ENCODE data around the gene AURKAIP1. TPM values are rescaled to one million over a fixed set of nuclear protein-coding genes. Genes with fewer than 3 reads are reported as not detected.

The AURKAIP1 gene
- total and polyA plus RNA-seq, 9 donors, result 6.0 to 94.0 (median 73.2) TPM

DNA sequence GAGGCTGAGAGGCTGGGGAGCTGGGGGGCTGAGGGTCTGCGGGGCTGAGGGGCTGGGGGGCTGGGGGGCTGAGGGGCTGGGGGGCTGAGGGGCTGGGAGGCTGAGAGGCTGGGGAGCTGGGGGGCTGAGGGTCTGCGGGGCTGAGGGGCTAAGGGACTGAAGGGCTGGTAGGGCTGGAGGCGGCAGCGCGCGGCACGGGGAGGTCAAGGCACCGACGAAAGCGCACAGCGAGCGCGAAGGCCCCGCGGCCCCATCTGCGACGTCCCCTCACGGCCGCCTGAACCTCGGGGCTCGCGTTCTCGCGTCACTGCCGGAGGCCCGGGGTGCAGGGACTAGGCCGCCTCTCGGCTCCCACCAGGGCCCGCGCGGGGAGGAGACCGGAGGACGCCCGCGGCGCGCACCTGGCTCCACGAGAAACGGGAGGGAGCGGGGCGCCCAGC, 50.9 kb downstream of the AURKAIP1 start:
- TF ChIP-seq POLR2A (IDR thresholded peaks at IDR 0.05) (no peak), EP300 (IDR thresholded peaks at IDR 0.05) (no peak)
- intact Hi-C loops (cut with DNase I), result loop anchor here in 1 of 4 donors (2.0 kb wide), 1 partner anchor 25 kb away; the partner anchor contains the start of gene DVL1
- 0 to 1% (median 1%) methylated on average over 2 to 41 of the region's 41 CpGs for WGBS, 3 donors

More for the DNA sequence above, 50.9 kb downstream of the AURKAIP1 start:
- peak overlapping the region in 1 of 2 donors; percentile 74 for H3K27ac ChIP-seq
- peak overlapping the region; percentile 78 for H3K4me3 ChIP-seq
- no peaks in the 10 kb centered on the region for H3K9me3 ChIP-seq
- H3K27me3 ChIP-seq, result no peaks in the 10 kb centered on the region
- no peaks in the 10 kb centered on the region for H3K36me3 ChIP-seq
- no peak for DNase-seq
- H3K4me1 ChIP-seq (ENCODE audit: insufficient read depth), result peaks cover 10% of the 10 kb centered on the region

Small RNAs within 50 kb of the gene (microRNA-seq; reads per million reads assigned to microRNA genes)
- gene MIR6808, result 0 to 0.32 (median 0) reads per million in 3 donors

Other genes starting within 250 kb of the AURKAIP1 start
- gene TTLL10, start 201.3 kb downstream of the AURKAIP1 start, total RNA-seq, result 1 to 10 TPM in 3 of 7 donors, under 1 TPM in 2, not detected in 2; 0.60 to 7.0 (median 1.1) TPM
- gene TTLL10, start 201.3 kb downstream of the AURKAIP1 start, polyA plus RNA-seq, result not detected
- 1 to 10 TPM in 1 of 7 donors, under 1 TPM in 2, not detected in 4; 0.23 to 1.4 (median 0.41) TPM for gene TNFRSF18, start 168.6 kb downstream of the AURKAIP1 start, total RNA-seq
- gene TNFRSF18, start 168.6 kb downstream of the AURKAIP1 start, polyA plus RNA-seq, result under 1 TPM in 1 of 2 donors, not detected in 1; 0.10 TPM
- 1 to 10 TPM in 3 of 7 donors, under 1 TPM in 4; 0.37 to 1.8 (median 0.71) TPM for gene TNFRSF4, start 161.1 kb downstream of the AURKAIP1 start, total RNA-seq
- 1 to 10 TPM in 1 of 2 donors, not detected in 1; 2.5 TPM for gene TNFRSF4, start 161.1 kb downstream of the AURKAIP1 start, polyA plus RNA-seq
- 100 to 1,000 TPM in 4 of 7 donors, 10 to 100 TPM in 3; 57.1 to 145 (median 116) TPM for gene SDF4, start 143.2 kb downstream of the AURKAIP1 start, total RNA-seq
- gene SDF4, start 143.2 kb downstream of the AURKAIP1 start, polyA plus RNA-seq, result 100 to 1,000 TPM in 1 of 2 donors, 10 to 100 TPM in 1; 32.5 to 128 TPM
- 10 to 100 TPM; 13.0 to 21.9 (median 18.0) TPM for gene B3GALT6, start 143.0 kb downstream of the AURKAIP1 start, total RNA-seq
- gene B3GALT6, start 143.0 kb downstream of the AURKAIP1 start, polyA plus RNA-seq, result 1 to 10 TPM; 7.0 to 9.4 TPM
- gene C1QTNF12, start 128.5 kb downstream of the AURKAIP1 start, total RNA-seq, result 1 to 10 TPM in 5 of 7 donors, under 1 TPM in 2; 0.92 to 4.8 (median 1.5) TPM
- 1 to 10 TPM in 1 of 2 donors, not detected in 1; 1.2 TPM for gene C1QTNF12, start 128.5 kb downstream of the AURKAIP1 start, polyA plus RNA-seq
- gene UBE2J2, start 101.4 kb downstream of the AURKAIP1 start, total RNA-seq, result 10 to 100 TPM; 35.8 to 55.6 (median 49.3) TPM
- gene UBE2J2, start 101.4 kb downstream of the AURKAIP1 start, polyA plus RNA-seq, result 10 to 100 TPM; 36.0 to 40.4 TPM
- 10 to 100 TPM in 1 of 7 donors, 1 to 10 TPM in 6; 6.3 to 10.2 (median 9.1) TPM for gene SCNN1D, start 94.8 kb downstream of the AURKAIP1 start, total RNA-seq
- 1 to 10 TPM in 1 of 2 donors, under 1 TPM in 1; 0.27 to 7.9 TPM for gene SCNN1D, start 94.8 kb downstream of the AURKAIP1 start, polyA plus RNA-seq
- gene ACAP3, start 67.3 kb downstream of the AURKAIP1 start, total RNA-seq, result 10 to 100 TPM; 23.1 to 62.4 (median 46.4) TPM
- 10 to 100 TPM in 1 of 2 donors, 1 to 10 TPM in 1; 3.5 to 33.4 TPM for gene ACAP3, start 67.3 kb downstream of the AURKAIP1 start, polyA plus RNA-seq
- 10 to 100 TPM; 12.5 to 27.6 (median 21.7) TPM for gene PUSL1, start 66.6 kb downstream of the AURKAIP1 start, total RNA-seq
- gene PUSL1, start 66.6 kb downstream of the AURKAIP1 start, polyA plus RNA-seq, result 10 to 100 TPM in 1 of 2 donors, under 1 TPM in 1; 0.18 to 14.7 TPM
- gene INTS11, start 50.5 kb downstream of the AURKAIP1 start, total RNA-seq, result 100 to 1,000 TPM; 102 to 135 (median 109) TPM
- gene INTS11, start 50.5 kb downstream of the AURKAIP1 start, polyA plus RNA-seq, result 100 to 1,000 TPM in 1 of 2 donors, 10 to 100 TPM in 1; 72.6 to 119 TPM
- gene CPTP, start 50.4 kb downstream of the AURKAIP1 start, total RNA-seq, result 10 to 100 TPM; 13.8 to 21.0 (median 14.8) TPM
- gene CPTP, start 50.4 kb downstream of the AURKAIP1 start, polyA plus RNA-seq, result 10 to 100 TPM in 1 of 2 donors, 1 to 10 TPM in 1; 2.4 to 18.3 TPM
- under 1 TPM in 6 of 7 donors, not detected in 1; 0.07 to 0.40 (median 0.23) TPM for gene TAS1R3, start 43.9 kb downstream of the AURKAIP1 start, total RNA-seq
- gene TAS1R3, start 43.9 kb downstream of the AURKAIP1 start, polyA plus RNA-seq, result under 1 TPM in 1 of 2 donors, not detected in 1; 0.24 TPM
- 10 to 100 TPM; 38.0 to 85.2 (median 64.9) TPM for gene DVL1, start 25.8 kb downstream of the AURKAIP1 start, total RNA-seq
- 10 to 100 TPM in 1 of 2 donors, 1 to 10 TPM in 1; 2.1 to 51.2 TPM for gene DVL1, start 25.8 kb downstream of the AURKAIP1 start, polyA plus RNA-seq
- gene MXRA8, start 16.7 kb downstream of the AURKAIP1 start, total RNA-seq, result 100 to 1,000 TPM in 5 of 7 donors, 10 to 100 TPM in 2; 63.8 to 206 (median 131) TPM
- 100 to 1,000 TPM in 1 of 2 donors, 10 to 100 TPM in 1; 40.3 to 193 TPM for gene MXRA8, start 16.7 kb downstream of the AURKAIP1 start, polyA plus RNA-seq
- 100 to 1,000 TPM; 159 to 245 (median 196) TPM for gene CCNL2, start 24.1 kb upstream of the AURKAIP1 start, total RNA-seq
- gene CCNL2, start 24.1 kb upstream of the AURKAIP1 start, polyA plus RNA-seq, result 100 to 1,000 TPM in 1 of 2 donors, 10 to 100 TPM in 1; 71.1 to 217 TPM
- 100 to 1,000 TPM in 1 of 7 donors, 10 to 100 TPM in 6; 79.9 to 130 (median 93.1) TPM for gene MRPL20, start 32.1 kb upstream of the AURKAIP1 start, total RNA-seq
- gene MRPL20, start 32.1 kb upstream of the AURKAIP1 start, polyA plus RNA-seq, result 100 to 1,000 TPM; 113 to 120 TPM
- gene ANKRD65, start 46.1 kb upstream of the AURKAIP1 start, total RNA-seq, result 10 to 100 TPM in 5 of 7 donors, 1 to 10 TPM in 2; 4.5 to 48.8 (median 16.4) TPM
- 10 to 100 TPM in 1 of 2 donors, 1 to 10 TPM in 1; 5.0 to 13.3 TPM for gene ANKRD65, start 46.1 kb upstream of the AURKAIP1 start, polyA plus RNA-seq
- gene VWA1, start 60.5 kb upstream of the AURKAIP1 start, total RNA-seq, result 10 to 100 TPM; 11.1 to 73.5 (median 44.9) TPM
- gene VWA1, start 60.5 kb upstream of the AURKAIP1 start, polyA plus RNA-seq, result 10 to 100 TPM in 1 of 2 donors, under 1 TPM in 1; 0.20 to 14.2 TPM
- 1 to 10 TPM in 6 of 7 donors, under 1 TPM in 1; 0.53 to 5.3 (median 3.6) TPM for gene ATAD3C, start 74.5 kb upstream of the AURKAIP1 start, total RNA-seq
- 1 to 10 TPM in 1 of 2 donors, under 1 TPM in 1; 0.83 to 4.3 TPM for gene ATAD3C, start 74.5 kb upstream of the AURKAIP1 start, polyA plus RNA-seq
- gene ATAD3B, start 96.6 kb upstream of the AURKAIP1 start, total RNA-seq, result 10 to 100 TPM; 13.1 to 26.5 (median 19.6) TPM
- 10 to 100 TPM in 1 of 2 donors, 1 to 10 TPM in 1; 1.0 to 15.0 TPM for gene ATAD3B, start 96.6 kb upstream of the AURKAIP1 start, polyA plus RNA-seq
- gene ATAD3A, start 137.0 kb upstream of the AURKAIP1 start, total RNA-seq, result 10 to 100 TPM in 6 of 7 donors, 1 to 10 TPM in 1; 7.6 to 23.9 (median 17.8) TPM
- 10 to 100 TPM in 1 of 2 donors, 1 to 10 TPM in 1; 2.8 to 11.0 TPM for gene ATAD3A, start 137.0 kb upstream of the AURKAIP1 start, polyA plus RNA-seq
- 10 to 100 TPM in 3 of 7 donors, 1 to 10 TPM in 4; 6.2 to 20.8 (median 9.9) TPM for gene TMEM240, start 165.4 kb upstream of the AURKAIP1 start, total RNA-seq
- gene TMEM240, start 165.4 kb upstream of the AURKAIP1 start, polyA plus RNA-seq, result 10 to 100 TPM in 1 of 2 donors, not detected in 1; 30.3 TPM
- gene SSU72, start 199.7 kb upstream of the AURKAIP1 start, total RNA-seq, result 100 to 1,000 TPM in 6 of 7 donors, 10 to 100 TPM in 1; 91.9 to 119 (median 113) TPM
- 100 to 1,000 TPM in 1 of 2 donors, 10 to 100 TPM in 1; 72.3 to 107 TPM for gene SSU72, start 199.7 kb upstream of the AURKAIP1 start, polyA plus RNA-seq
- 1 to 10 TPM in 5 of 7 donors, under 1 TPM in 2; 0.33 to 3.2 (median 2.0) TPM for gene FNDC10, start 224.9 kb upstream of the AURKAIP1 start, total RNA-seq
- 1 to 10 TPM in 1 of 2 donors, not detected in 1; 1.5 TPM for gene FNDC10, start 224.9 kb upstream of the AURKAIP1 start, polyA plus RNA-seq
- 100 to 1,000 TPM in 2 of 7 donors, 10 to 100 TPM in 5; 68.8 to 110 (median 81.6) TPM for gene MIB2, start 240.3 kb upstream of the AURKAIP1 start, total RNA-seq
- 10 to 100 TPM in 1 of 2 donors, 1 to 10 TPM in 1; 1.8 to 71.1 TPM for gene MIB2, start 240.3 kb upstream of the AURKAIP1 start, polyA plus RNA-seq

Measured in ovary (tissue), 9 donors.